Measurements from ENCODE around the gene SCRN1. TPM values are rescaled to one million over a fixed set of nuclear protein-coding genes. Genes with fewer than 3 reads are reported as not detected.

SCRN1 gene
- total RNA-seq, 3 donors from 2014 or later (not counting 1 experiment from before 2014, with no cell fraction given) = 23.4 to 31.3 (median 26.9) TPM

DNA sequence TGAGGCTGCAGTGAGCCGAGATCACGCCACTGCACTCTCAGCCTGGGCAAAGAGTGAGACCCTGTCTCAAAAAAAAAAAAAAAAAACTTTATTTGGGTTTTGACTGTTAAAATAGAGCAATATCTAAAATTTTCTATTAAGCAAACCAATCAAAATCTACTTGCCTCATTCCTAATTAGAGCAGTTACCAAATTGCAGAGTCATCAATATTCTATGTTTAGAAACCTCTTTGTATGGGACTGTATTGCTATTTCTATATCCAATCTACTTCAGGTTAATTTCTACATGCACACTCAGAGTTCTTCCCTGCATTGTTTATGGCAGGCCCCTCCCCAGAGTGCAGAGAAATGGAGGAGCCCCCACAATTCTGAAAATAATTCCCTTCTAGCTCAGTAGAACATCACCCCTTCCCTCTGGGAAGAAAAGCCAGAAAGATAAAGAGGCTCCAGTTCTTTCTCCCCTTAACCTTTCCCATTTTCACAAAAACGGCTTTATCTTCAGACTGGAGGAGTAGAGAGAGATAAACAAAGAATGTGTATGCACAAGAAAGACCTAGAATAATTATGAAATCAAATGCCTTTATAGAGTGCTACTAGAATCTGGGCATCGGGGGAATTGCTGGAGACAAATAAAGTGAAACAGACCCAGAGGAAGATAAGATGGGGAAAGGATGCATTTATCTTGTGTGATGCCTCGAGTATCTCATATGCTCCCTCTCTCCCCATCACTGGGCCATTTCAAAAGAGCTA, 17.9 kb downstream of the SCRN1 start:
- H3K27ac Mint-ChIP-seq = no peak overlapping the region
- 97% methylated on average over 3 of the region's 5 CpGs for WGBS (ENCODE audit: insufficient coverage)

DNA sequence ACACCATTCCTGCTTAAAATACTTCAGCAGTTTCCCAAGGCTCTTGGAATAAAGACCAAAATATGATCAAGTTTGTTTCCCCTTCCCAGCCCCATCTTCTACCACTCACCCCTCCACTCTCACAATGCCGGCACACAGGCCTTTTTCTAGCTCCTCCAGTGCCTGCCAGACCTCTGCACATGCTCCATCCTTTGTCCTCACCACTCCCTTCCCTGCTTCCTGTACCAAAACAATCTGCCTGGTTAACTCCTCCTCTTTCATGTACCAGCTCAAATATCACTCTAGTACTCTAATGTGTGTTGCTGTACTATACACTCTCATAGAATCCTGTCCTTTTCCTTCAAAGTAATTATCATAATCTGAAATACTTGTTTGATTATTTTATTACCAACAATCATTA, 19.4 kb downstream of the SCRN1 start:
- no peak for DNase-seq
- peaks cover 30 to 36% of the 10 kb centered on the region in 2 donors for H3K4me1 Mint-ChIP-seq
- Histone ChIP-seq H3K27me3 (ENCODE audit: control insufficient read depth, insufficient read depth, low read length) (no peaks in the 10 kb centered on the region), H3K36me3 (ENCODE audit: control insufficient read depth, insufficient read depth, low read length) (no peaks in the 10 kb centered on the region), H3K4me1 (ENCODE audit: control insufficient read depth, insufficient read depth, low read length) (no peaks in the 10 kb centered on the region), H3K4me3 (ENCODE audit: low read length) (no peak overlapping the region), H3K9me3 (ENCODE audit: control insufficient read depth, insufficient read depth, low read length) (no peaks in the 10 kb centered on the region), H3K27ac (ENCODE audit: low read length) (no peak overlapping the region)
- WGBS (ENCODE audit: insufficient coverage) = 91% methylated on average over 1 of the region's 1 CpG
- no peaks in the 10 kb centered on the region for H3K27me3 Mint-ChIP-seq (ENCODE audit: low read depth in 2 of 2)
- TF ChIP-seq, protein P1, sequence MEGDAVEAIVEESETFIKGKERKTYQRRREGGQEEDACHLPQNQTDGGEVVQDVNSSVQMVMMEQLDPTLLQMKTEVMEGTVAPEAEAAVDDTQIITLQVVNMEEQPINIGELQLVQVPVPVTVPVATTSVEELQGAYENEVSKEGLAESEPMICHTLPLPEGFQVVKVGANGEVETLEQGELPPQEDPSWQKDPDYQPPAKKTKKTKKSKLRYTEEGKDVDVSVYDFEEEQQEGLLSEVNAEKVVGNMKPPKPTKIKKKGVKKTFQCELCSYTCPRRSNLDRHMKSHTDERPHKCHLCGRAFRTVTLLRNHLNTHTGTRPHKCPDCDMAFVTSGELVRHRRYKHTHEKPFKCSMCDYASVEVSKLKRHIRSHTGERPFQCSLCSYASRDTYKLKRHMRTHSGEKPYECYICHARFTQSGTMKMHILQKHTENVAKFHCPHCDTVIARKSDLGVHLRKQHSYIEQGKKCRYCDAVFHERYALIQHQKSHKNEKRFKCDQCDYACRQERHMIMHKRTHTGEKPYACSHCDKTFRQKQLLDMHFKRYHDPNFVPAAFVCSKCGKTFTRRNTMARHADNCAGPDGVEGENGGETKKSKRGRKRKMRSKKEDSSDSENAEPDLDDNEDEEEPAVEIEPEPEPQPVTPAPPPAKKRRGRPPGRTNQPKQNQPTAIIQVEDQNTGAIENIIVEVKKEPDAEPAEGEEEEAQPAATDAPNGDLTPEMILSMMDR (IDR thresholded peaks at IDR 0.05) = no peak
- intact Hi-C loops (cut with micrococcal nuclease) = no loop called here
- ATAC-seq = no peak
- H3K9me3 Mint-ChIP-seq = no peaks in the 10 kb centered on the region
- no peak overlapping the region for H3K4me3 Mint-ChIP-seq
- peak overlapping the region in 1 of 2 donors; percentile 2 for H3K27ac Mint-ChIP-seq
- no peaks in the 10 kb centered on the region for H3K36me3 Mint-ChIP-seq

More for the DNA sequence above, 17.9 kb downstream of the SCRN1 start:
- intact Hi-C loops (cut with micrococcal nuclease) = no loop called here
- H3K4me1 Mint-ChIP-seq = peaks cover 30 to 38% of the 10 kb centered on the region in 2 donors
- no peaks in the 10 kb centered on the region for H3K27me3 ChIP-seq (ENCODE audit: control insufficient read depth, insufficient read depth, low read length)
- H3K4me1 ChIP-seq (ENCODE audit: control insufficient read depth, insufficient read depth, low read length) = no peaks in the 10 kb centered on the region
- no peak overlapping the region for H3K4me3 ChIP-seq (ENCODE audit: low read length)
- H3K36me3 ChIP-seq (ENCODE audit: control insufficient read depth, insufficient read depth, low read length) = no peaks in the 10 kb centered on the region
- no peaks in the 10 kb centered on the region for H3K9me3 ChIP-seq (ENCODE audit: control insufficient read depth, insufficient read depth, low read length)
- no peaks in the 10 kb centered on the region for H3K9me3 Mint-ChIP-seq
- no peak for ATAC-seq
- no peak overlapping the region for H3K4me3 Mint-ChIP-seq
- no peaks in the 10 kb centered on the region for H3K36me3 Mint-ChIP-seq
- no peak overlapping the region for H3K27ac ChIP-seq (ENCODE audit: low read length)
- DNase-seq = no peak
- no peaks in the 10 kb centered on the region for H3K27me3 Mint-ChIP-seq (ENCODE audit: low read depth in 2 of 2)
- TF ChIP-seq, protein P1 (IDR thresholded peaks at IDR 0.05) = no peak

DNA sequence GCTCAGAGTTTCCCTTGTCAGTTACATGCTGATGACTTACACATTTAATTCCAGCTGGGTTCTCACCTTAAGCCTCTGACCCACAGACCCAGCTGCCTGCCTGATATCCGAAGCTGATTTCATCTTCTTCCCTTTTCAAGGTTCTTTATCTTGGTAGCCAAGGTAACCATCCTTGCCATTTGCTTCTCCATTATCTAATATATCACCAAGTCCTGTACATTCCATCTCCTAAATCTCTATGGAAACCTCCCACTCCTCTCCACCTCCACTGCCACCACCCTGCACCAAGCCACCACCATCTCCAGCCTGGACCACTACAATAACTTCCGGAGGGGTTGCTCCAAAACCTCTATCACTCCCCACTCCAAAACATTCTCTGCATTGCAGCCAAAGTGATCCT, 19.9 kb downstream of the SCRN1 start:
- Mint-ChIP-seq H3K4me1 (peaks cover 30 to 36% of the 10 kb centered on the region in 2 donors), H3K27me3 (ENCODE audit: low read depth in 2 of 2) (no peaks in the 10 kb centered on the region), H3K4me3 (no peak overlapping the region), H3K27ac (peak overlapping the region in 1 of 2 donors; percentile 2), H3K36me3 (no peaks in the 10 kb centered on the region), H3K9me3 (no peaks in the 10 kb centered on the region)
- no peaks in the 10 kb centered on the region for H3K4me1 ChIP-seq (ENCODE audit: control insufficient read depth, insufficient read depth, low read length)
- no peaks in the 10 kb centered on the region for H3K27me3 ChIP-seq (ENCODE audit: control insufficient read depth, insufficient read depth, low read length)
- intact Hi-C loops (cut with micrococcal nuclease) = no loop called here
- no peak overlapping the region for H3K4me3 ChIP-seq (ENCODE audit: low read length)
- TF ChIP-seq, protein P1 (IDR thresholded peaks at IDR 0.05) = no peak
- ATAC-seq (no peak), DNase-seq (no peak)
- 82% methylated on average over 2 of the region's 2 CpGs for WGBS (ENCODE audit: insufficient coverage)
- H3K9me3 ChIP-seq (ENCODE audit: control insufficient read depth, insufficient read depth, low read length) = no peaks in the 10 kb centered on the region
- H3K27ac ChIP-seq (ENCODE audit: low read length) = no peak overlapping the region
- no peaks in the 10 kb centered on the region for H3K36me3 ChIP-seq (ENCODE audit: control insufficient read depth, insufficient read depth, low read length)
